22Rv1 (cell line): Measurements from ENCODE around the gene NFIA.

Experiments
- ZFX ChIP-seq: fragments of 450-650 bp; IDR thresholded peaks from 2 replicates; pipeline ENCODE4 v1.6.1; 2017; ENCODE audit warnings: antibody characterized with exemption, borderline replicate concordance
- TF ChIP-seq, protein P1 (sequence below): fragments of 450-650 bp; IDR thresholded peaks from 2 replicates; pipeline ENCODE4 v1.5.1; 2017; ENCODE audit warnings: mild to moderate bottlenecking

DNA sequence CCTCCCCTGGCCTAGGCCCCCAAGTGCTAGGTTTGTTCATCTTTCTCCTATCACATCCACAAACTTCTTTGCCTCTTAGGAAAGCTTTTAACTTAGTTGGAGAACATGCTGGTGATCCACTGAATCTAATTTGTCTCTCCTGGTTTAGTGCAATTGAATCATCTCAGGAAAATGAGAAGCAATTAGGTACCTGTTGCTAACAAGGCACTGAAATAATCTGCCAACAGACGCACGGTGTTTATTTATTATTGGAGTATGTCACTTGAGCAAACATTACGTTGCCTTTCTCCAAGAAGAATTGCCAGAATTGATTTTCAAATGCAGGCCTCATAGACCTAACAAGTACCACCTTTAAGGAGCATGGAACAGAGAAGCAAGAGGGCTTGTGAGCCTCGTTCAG lies 309.4 kb downstream of the NFIA start:
- TF ChIP-seq, protein P1, sequence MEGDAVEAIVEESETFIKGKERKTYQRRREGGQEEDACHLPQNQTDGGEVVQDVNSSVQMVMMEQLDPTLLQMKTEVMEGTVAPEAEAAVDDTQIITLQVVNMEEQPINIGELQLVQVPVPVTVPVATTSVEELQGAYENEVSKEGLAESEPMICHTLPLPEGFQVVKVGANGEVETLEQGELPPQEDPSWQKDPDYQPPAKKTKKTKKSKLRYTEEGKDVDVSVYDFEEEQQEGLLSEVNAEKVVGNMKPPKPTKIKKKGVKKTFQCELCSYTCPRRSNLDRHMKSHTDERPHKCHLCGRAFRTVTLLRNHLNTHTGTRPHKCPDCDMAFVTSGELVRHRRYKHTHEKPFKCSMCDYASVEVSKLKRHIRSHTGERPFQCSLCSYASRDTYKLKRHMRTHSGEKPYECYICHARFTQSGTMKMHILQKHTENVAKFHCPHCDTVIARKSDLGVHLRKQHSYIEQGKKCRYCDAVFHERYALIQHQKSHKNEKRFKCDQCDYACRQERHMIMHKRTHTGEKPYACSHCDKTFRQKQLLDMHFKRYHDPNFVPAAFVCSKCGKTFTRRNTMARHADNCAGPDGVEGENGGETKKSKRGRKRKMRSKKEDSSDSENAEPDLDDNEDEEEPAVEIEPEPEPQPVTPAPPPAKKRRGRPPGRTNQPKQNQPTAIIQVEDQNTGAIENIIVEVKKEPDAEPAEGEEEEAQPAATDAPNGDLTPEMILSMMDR, result no peak
- TF ChIP-seq ZFX, result no peak
